Common myeloid progenitor, CD34-positive (primary cell): ENCODE results near the gene ASAP2.

ENCODE experiments used
- CTCF ChIA-PET: fragments of 350-600 bp; sonication (Branson Sonifier 250); formaldehyde crosslinking; loops from one replicate; lab custom pipeline; 2021; ENCODE audit warnings: antibody characterized with exemption; lab: Charles Lee
- POLR2A ChIA-PET: fragments of 350-600 bp; sonication (Branson Sonifier 250); formaldehyde crosslinking; loops from one replicate; lab custom pipeline; 2021; ENCODE audit warnings: antibody characterized with exemption; lab: Charles Lee
- DNase-seq, 3 donors: peaks; one replicate each; pipeline versions ENCODE4 v3.0.0 to v3.0.0-alpha.2; 2013
- H3K27ac ChIP-seq, 2 experiments: 1 replicate in 1 of 2; 2 replicates in 1 of 2; pipeline ENCODE4 v1.7.0; 2013; ENCODE audit warnings: inconsistent platforms in 2 of 2, low read length in 2 of 2, mild to moderate bottlenecking in 2 of 2, low read depth in 1 of 2, moderate library complexity in 1 of 2; ENCODE audit not compliant: severe bottlenecking in 2 of 2, insufficient read depth in 1 of 2, poor library complexity in 1 of 2
- H3K27me3 ChIP-seq, 5 experiments: replicated peaks in 2 of 5; 1 replicate in 3 of 5; 2 replicates in 2 of 5; pipeline versions ENCODE4 v1.6.1 to v1.7.0; 2013; ENCODE audit warnings: low read length in 4 of 5, mild to moderate bottlenecking in 2 of 5, moderate library complexity in 2 of 5, inconsistent platforms in 1 of 5; ENCODE audit not compliant: insufficient read depth in 5 of 5, control insufficient read depth in 4 of 5
- H3K36me3 ChIP-seq, 4 experiments: 1 replicate in 2 of 4; 2 replicates in 2 of 4; pipeline versions ENCODE4 v1.6.1 to v1.7.0; 2013; ENCODE audit warnings: low read length in 3 of 4, control low read depth in 1 of 4, mild to moderate bottlenecking in 1 of 4; ENCODE audit not compliant: control insufficient read depth in 4 of 4, insufficient read depth in 4 of 4
- H3K4me1 ChIP-seq, 4 experiments: 1 replicate in 3 of 4; 2 replicates in 1 of 4; pipeline versions ENCODE4 v1.6.1 to v1.7.1; 2013; ENCODE audit warnings: low read length in 3 of 4, mild to moderate bottlenecking in 3 of 4, control low read depth in 1 of 4, inconsistent platforms in 1 of 4, moderate library complexity in 1 of 4; ENCODE audit not compliant: control insufficient read depth in 4 of 4, insufficient read depth in 4 of 4; ENCODE audit errors: control extremely low read depth in 1 of 4
- H3K4me3 ChIP-seq, 7 experiments: 1 replicate in 4 of 7; 2 replicates in 3 of 7; pipeline versions ENCODE4 v1.5.1 to v1.7.0; 2013; ENCODE audit warnings: mild to moderate bottlenecking in 7 of 7, low read length in 6 of 7, moderate library complexity in 6 of 7, inconsistent platforms in 2 of 7, low read depth in 2 of 7, control low read depth in 1 of 7; ENCODE audit not compliant: insufficient read depth in 4 of 7, control insufficient read depth in 1 of 7; ENCODE audit errors: extremely low read depth in 1 of 7
- H3K9me3 ChIP-seq, 5 experiments: 1 replicate in 4 of 5; 2 replicates in 1 of 5; pipeline versions ENCODE4 v1.6.1 to v1.7.1; 2013; ENCODE audit warnings: low read length in 4 of 5, mild to moderate bottlenecking in 2 of 5, inconsistent platforms in 1 of 5, low read depth in 1 of 5, moderate library complexity in 1 of 5; ENCODE audit not compliant: control insufficient read depth in 4 of 5, insufficient read depth in 2 of 5; ENCODE audit errors: control extremely low read depth in 1 of 5
- WGBS: methylation state at CpG from one replicate; pipeline ENCODE4 v1.1.5; 2013; ENCODE audit not compliant: insufficient coverage; 5-methylcytosine and 5-hydroxymethylcytosine counted together

Gene ASAP2

GRCh38 chr2:9423922-9424272 is 217.3 kb downstream of the ASAP2 start:
- H3K4me3 ChIP-seq, result peak overlapping the region; percentile 90 to 100 (median 95)
- under 1% methylated on average over 19 of the region's 21 CpGs for WGBS
- H3K36me3 ChIP-seq, result peaks cover 0 to 12% (median under 1%) of the 10 kb centered on the region in 4 experiments
- no peaks in the 10 kb centered on the region for H3K27me3 ChIP-seq
- no peaks in the 10 kb centered on the region for H3K9me3 ChIP-seq
- ChIA-PET CTCF (interaction anchor here (0.6 to 2.5 kb wide), 3 partner anchors 250 to 280 kb away, joined by 3 to 7 read pairs (median 4); no protein-coding TSS in a partner anchor), POLR2A (interaction anchor here (0.6 kb wide), 1 partner anchor 628 kb away, joined by 3 read pairs; no protein-coding TSS in a partner anchor)
- DNase-seq, result peak; percentile 37 to 81 (median 74)
- peak overlapping the region; percentile 88 to 94 for H3K27ac ChIP-seq
- H3K4me1 ChIP-seq, result peaks cover 11 to 30% (median 22%) of the 10 kb centered on the region in 4 experiments

GRCh38 chr2:9424447-9425164 is 218.0 kb downstream of the ASAP2 start:
- Histone ChIP-seq H3K27ac (peak overlapping the region; percentile 88 to 94), H3K36me3 (peaks cover 0 to 17% (median 3%) of the 10 kb centered on the region in 4 experiments), H3K9me3 (no peaks in the 10 kb centered on the region), H3K4me1 (peaks cover 11 to 30% (median 22%) of the 10 kb centered on the region in 4 experiments), H3K27me3 (no peaks in the 10 kb centered on the region), H3K4me3 (peak overlapping the region in 6 of 7 experiments; percentile 90 to 100 (median 94))
- ChIA-PET POLR2A (interaction anchor here (0.6 kb wide), 1 partner anchor 629 kb away, joined by 3 read pairs; no protein-coding TSS in a partner anchor), CTCF (interaction anchor here (0.6 to 0.8 kb wide), 2 partner anchors 251 to 258 kb away, joined by 3 to 4 read pairs; no protein-coding TSS in a partner anchor)
- WGBS, result 86% methylated on average over 10 of the region's 11 CpGs
- peak in 1 of 3 donors; percentile 10 for DNase-seq

- H3K27me3 ChIP-seq, result no peaks in the 10 kb centered on the region
- WGBS, result no CpG with 5 or more reads among the region's 5 CpGs
- no peak for DNase-seq
- CTCF ChIA-PET, result interaction anchor here (1.4 kb wide), 1 partner anchor 10 kb away, joined by 3 read pairs; no protein-coding TSS in a partner anchor
- no peaks in the 10 kb centered on the region for H3K9me3 ChIP-seq
- H3K4me3 ChIP-seq, result no peak overlapping the region
- no peak overlapping the region for H3K27ac ChIP-seq
- H3K36me3 ChIP-seq, result peaks cover 6 to 46% (median 31%) of the 10 kb centered on the region in 4 experiments
- POLR2A ChIA-PET, result no interaction called here
- H3K4me1 ChIP-seq, result peaks cover 6 to 14% (median 11%) of the 10 kb centered on the region in 4 experiments
Observed at GRCh38 chr2:9428965-9429577, 222.5 kb downstream of the ASAP2 start.

DNA sequence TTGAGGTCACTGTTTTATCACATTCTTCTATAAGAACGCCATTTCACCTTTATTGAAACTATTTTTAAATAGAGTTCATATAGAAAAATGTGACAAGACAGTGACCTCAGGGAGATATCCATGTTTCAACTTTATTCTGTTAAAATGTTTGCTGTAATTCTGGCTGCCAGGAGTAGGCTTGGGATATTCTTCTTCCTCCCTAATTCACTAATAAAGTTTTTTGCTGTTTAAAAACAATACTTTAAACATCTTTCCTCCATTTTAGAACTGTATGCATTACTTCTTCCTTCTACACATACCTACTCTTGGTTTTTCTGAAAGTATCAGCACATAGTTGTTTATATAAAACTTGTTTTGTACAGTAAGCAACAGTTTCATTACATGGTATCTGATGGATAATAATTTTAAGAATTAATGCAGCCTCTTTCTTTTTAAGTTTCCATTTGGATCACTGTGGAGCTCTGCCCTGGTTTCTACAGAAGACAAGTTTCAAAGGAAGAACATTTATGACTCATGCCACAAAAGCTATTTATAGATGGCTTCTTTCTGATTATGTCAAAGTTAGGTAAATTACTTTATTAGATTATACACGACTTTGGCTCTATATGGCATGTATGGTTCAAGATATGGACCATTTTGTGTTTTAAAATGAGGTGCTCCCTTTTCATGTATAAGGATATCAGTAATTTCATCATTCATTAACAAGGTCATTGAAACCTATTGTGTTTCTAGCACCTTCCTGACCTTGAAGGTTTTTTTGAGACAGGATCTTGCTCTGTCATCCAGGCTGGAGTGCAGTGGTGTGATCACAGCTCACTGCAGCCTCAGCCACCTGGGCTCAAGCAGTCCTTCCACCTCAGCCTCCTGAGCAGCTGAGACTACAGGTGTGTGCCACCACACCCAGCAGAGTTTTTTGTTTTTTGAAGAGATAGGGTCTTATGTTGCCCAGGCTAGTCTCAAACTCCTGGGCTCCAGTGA is 224.0 kb downstream of the ASAP2 start:
- no peak for DNase-seq
- Histone ChIP-seq H3K27ac (no peak overlapping the region), H3K27me3 (no peaks in the 10 kb centered on the region), H3K9me3 (no peaks in the 10 kb centered on the region), H3K4me1 (no peaks in the 10 kb centered on the region), H3K36me3 (peaks cover 6 to 60% (median 38%) of the 10 kb centered on the region in 4 experiments), H3K4me3 (no peak overlapping the region)
- ChIA-PET POLR2A (no interaction called here), CTCF (no interaction called here)
- no CpG with 5 or more reads among the region's 2 CpGs for WGBS

- Histone ChIP-seq H3K27me3 (no peaks in the 10 kb centered on the region), H3K27ac (peak overlapping the region in 1 of 2 experiments; percentile 5), H3K4me1 (no peaks in the 10 kb centered on the region), H3K9me3 (peaks cover 0 to 2% (median 0%) of the 10 kb centered on the region in 5 experiments), H3K36me3 (peaks cover 15 to 85% (median 57%) of the 10 kb centered on the region in 4 experiments), H3K4me3 (no peak overlapping the region)
- ChIA-PET POLR2A (no interaction called here), CTCF (interaction anchor here (0.8 kb wide), 1 partner anchor 101 kb away, joined by 4 read pairs; no protein-coding TSS in a partner anchor)
- no peak for DNase-seq
- 92% methylated on average over 1 of the region's 2 CpGs for WGBS
Observed at GRCh38 chr2:9434489-9434888, 227.9 kb downstream of the ASAP2 start.

DNA sequence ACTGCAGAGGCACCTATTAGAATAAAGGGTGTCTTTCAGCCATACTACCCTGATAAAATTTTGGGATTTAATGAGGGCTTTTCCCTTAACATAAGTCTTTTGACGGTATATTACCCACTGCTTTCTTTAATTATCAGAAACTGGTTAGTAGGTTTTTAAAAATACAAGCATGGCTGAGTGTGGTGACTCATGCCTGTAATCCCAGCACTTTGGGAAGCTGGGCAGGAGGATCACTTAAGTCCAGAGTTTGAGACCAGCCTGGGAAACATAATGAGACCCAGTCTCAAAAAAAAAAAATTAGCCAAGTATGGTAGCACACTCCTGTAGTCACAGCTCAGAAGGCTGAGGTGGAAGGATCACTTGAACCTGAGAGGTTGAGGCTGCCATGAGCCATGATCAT is 232.9 kb downstream of the ASAP2 start:
- peaks cover 26 to 82% (median 47%) of the 10 kb centered on the region in 4 experiments for H3K36me3 ChIP-seq
- H3K27ac ChIP-seq, result no peak overlapping the region
- WGBS, result no CpG with 5 or more reads among the region's 1 CpG
- no peak overlapping the region for H3K4me3 ChIP-seq
- H3K9me3 ChIP-seq, result peaks cover 0 to 2% (median 0%) of the 10 kb centered on the region in 5 experiments
- no peaks in the 10 kb centered on the region for H3K4me1 ChIP-seq
- POLR2A ChIA-PET, result no interaction called here
- CTCF ChIA-PET, result interaction anchor here (1.5 kb wide), 1 partner anchor 10 kb away, joined by 3 read pairs; no protein-coding TSS in a partner anchor
- H3K27me3 ChIP-seq, result no peaks in the 10 kb centered on the region
- DNase-seq, result no peak
